NCI-H2081 (cell line): ENCODE measurements around the gene RB1.

Source experiments
- DNase-seq, 2 experiments: peaks; one replicate each; lab custom pipeline; 2025; lab: John Stamatoyannopoulos, UW

The RB1 gene

DNA sequence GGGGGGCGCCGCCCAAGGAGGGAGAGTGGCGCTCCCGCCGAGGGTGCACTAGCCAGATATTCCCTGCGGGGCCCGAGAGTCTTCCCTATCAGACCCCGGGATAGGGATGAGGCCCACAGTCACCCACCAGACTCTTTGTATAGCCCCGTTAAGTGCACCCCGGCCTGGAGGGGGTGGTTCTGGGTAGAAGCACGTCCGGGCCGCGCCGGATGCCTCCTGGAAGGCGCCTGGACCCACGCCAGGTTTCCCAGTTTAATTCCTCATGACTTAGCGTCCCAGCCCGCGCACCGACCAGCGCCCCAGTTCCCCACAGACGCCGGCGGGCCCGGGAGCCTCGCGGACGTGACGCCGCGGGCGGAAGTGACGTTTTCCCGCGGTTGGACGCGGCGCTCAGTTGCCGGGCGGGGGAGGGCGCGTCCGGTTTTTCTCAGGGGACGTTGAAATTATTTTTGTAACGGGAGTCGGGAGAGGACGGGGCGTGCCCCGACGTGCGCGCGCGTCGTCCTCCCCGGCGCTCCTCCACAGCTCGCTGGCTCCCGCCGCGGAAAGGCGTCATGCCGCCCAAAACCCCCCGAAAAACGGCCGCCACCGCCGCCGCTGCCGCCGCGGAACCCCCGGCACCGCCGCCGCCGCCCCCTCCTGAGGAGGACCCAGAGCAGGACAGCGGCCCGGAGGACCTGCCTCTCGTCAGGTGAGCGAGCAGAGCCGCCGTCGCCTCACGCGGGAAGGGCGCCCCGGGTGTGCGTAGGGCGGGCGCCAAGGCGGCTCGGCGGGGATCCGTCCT is at the start of gene RB1:
RB1 (plus strand) TSS at position 393 of the 784 bp plus-strand sequence; CDS start at position 555, 162 bp downstream.
- DNase-seq = peak; percentile 84

DNA sequence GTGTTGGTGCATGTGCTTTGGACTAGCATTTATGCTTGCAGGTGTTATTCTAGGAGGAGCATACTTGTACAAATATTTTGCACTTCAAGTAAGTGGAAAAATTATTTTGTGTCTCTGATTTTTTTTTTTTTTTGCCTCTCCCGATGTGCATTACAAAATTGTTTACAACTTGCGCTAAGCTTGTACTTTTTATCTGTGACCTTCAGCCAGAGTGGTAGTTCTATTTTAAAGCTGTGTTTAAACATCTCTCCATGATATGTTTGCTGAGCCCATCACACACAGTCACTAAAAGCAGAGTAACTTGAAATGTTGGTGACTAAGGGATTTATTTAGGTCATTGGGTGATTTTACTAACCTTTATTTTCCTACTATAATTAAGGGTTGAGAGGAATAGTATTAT is 49.7 kb upstream of the RB1 start:
- DNase-seq = peak in 1 of 2 experiments; percentile 16

DNA sequence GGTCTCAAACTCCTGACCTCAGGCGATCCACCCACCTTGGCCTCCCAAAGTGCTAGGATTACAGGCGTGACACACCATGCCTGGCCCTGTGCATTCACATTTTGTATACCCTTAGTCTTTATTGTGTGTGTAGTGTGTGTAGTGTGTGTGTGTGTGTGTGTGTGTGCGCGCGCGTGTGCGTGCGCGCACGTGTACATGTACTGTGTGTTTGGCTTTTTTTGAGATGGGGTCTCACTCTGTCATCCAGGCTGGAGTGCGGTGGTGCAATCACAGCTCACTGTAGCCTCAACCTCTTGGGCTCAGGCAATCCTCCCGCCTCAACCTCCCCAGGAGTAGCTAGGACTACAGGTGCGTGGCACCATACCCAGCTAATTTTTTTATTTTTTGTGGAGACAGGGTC is 48.5 kb upstream of the RB1 start:
- DNase-seq = no peak

DNA sequence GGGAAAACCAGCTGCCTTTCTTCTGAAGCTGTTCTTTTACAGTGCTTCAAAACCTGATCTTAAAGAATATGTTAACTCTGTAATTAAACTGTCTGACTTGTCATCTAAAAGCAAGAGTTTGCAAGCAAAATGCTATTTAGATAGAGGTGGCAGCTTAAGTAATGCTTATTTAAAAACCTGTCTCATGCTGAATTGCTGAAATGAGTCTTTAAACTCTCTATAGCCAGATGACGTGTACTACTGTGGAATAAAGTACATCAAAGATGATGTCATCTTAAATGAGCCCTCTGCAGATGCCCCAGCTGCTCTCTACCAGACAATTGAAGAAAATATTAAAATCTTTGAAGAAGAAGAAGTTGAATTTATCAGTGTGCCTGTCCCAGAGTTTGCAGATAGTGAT is 47.6 kb upstream of the RB1 start:
- no peak for DNase-seq

DNA sequence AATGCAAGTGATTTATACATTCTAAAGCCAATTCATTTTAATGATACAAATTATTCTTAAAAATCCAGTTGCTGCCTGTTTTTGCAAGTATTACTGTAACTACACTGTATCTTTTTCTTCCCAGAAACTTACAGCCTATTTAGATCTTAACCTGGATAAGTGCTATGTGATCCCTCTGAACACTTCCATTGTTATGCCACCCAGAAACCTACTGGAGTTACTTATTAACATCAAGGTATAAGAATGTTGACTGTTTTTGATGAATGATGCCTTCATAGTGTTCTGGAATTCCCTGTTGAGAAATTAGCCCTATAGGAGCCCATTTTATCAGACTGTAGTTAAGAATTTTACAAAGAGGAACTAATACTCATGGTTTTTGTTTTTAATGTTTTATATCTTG is 45.5 kb upstream of the RB1 start:
- no peak for DNase-seq

DNA sequence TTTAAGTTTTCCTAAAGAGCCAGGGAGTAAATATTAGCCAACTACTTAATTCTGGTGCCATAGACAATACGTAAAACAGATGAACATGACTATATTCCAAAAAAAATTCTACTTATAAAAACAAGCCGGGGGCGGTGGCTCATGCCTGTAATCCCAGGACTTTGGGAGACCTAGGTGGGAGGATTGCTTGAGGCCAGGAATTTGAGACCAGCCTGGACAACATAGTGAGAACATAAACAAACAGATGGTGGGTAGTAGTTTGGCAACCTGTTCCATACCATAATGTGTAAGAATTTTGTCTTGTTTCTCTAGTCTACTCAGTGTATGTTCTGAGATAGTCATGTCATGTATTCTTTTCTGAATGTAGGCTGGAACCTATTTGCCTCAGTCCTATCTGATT is 45.1 kb upstream of the RB1 start:
- DNase-seq = no peak

DNA sequence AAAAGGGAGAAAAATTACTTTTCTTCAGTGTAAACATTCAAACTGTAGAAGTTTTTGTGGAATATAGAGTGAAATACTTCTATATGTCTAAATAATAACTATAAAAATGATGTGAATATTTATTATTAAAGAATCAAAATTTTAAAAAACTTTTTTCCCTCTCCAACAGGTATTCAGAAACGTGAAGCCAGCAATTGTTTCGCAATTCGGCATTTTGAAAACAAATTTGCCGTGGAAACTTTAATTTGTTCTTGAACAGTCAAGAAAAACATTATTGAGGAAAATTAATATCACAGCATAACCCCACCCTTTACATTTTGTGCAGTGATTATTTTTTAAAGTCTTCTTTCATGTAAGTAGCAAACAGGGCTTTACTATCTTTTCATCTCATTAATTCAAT is 42.6 kb upstream of the RB1 start:
- no peak for DNase-seq

DNA sequence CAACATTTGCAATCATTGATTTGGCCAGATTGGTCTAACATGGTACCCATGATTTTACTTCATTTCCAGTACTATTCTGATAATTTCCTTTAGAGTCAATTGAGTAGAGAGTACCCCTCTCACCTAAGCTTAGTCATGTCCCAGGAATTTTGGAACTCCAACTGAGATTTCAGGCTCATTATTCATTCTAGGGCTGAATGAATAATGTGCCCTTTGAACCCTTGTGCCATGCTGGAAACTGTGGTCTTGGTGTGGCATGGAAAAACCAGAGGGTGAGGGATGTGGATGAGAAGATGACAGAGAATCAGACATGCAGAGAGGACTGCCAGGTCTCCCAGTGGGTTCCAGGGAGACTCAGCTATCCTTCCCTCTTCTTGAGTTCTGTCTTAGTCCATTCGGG is 40.4 kb upstream of the RB1 start:
- no peak for DNase-seq

DNA sequence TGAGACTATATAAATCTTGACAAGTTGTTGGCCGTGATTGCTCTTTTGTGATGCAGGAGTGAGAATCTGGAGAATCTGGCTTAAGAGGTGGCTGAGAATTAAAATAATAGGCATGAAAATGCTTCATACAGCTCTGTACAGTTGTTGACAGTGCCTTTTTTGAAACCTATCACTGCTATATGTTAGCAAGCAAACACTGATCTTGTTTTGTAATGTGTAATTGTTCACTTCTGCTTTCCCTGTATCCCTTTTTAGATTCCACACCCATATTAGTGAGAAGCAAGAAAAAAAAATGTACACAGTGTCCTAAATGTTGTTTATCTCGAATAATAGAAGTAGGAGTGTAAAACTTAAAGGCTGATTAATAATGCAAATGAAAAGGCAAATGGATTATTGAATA is 39.5 kb upstream of the RB1 start:
- DNase-seq = no peak

DNA sequence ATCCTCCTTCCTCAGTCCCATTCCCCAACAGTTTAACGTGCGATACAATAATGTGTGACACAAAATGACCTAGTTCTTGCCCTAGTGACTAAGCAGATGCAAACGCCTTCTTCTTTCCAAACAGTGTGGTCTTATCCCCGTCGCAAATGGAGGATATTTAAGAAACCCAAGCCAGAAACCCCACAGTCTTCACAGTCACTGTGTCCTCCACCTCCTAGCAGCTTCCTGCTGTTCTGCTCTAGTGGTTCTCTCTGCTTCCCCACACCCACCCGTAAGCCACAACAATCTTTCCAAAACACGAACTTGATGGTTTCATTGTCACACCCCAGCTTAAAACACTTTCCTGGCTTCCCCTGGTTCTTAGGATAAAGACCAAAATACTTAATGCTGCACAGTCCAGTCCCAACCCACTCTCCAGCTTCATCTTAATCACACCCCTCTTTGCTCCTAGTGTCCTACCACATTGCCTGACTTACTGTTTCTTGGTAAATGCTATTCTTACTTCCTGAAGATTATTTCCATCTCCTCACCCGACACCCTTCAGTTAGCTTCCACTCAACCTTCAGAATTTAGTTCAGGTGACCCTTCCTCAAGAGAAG is 38.2 kb upstream of the RB1 start:
- DNase-seq = no peak

DNA sequence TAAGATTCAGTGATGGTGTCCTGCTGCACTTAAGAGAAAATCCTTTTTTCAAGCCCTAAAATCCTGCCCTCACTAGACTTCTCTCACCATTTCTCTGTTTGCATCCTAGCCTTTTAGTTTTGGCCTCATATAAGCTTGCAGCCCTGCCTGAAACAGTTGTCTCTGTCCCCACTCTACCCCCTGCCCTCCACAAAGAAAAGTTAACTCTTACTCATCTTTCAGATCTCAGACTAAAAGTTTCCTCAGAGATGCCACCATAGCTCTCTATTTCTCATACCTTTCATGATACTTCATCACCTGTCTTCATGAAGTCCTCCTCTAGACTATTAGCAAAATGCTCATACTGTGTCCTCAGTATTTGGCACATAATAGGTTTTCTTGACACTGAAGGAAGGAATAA is 37.4 kb upstream of the RB1 start:
- no peak for DNase-seq

DNA sequence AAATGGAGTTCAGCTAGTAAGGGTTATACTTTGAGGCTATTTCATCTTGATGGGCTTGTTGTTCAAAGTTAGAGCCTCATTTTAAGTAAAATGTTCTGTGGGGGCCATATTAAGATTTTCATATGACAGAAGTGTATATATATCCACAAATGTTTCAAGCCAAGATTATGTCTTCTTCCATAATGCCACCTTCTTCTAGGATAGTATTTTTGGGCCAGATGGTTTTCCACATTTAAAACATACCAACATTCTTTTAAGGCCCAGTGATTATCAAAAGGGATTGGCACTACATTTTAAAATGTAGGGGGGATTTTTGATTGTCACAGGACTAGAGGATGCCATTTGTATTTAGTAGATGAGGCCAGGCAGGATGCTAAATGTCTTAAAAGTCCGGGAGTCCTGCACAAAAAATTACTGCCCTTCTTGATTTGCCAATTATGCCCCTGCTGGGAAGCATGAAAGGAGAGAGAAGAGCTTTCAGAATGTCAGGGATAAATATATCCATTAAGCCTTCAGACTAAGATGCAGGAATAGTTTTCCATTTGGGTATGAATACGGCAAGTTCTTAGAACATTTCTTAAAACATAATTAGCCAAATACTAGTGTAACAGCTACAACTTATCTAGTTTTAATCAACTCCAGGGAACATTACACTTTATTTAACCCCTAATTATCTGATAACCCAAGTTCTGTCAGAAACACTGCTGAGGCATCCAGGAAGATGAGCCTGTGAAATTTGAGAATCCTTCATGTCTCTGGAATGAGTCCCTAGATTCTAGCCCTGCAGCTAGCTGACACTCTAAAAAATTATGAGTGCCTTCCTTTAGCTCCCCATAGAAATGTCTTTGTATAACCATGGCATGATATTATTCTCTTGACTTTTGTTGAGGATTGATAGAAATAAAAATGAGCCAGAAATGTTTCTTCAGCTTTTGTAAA is 36.6 kb upstream of the RB1 start:
- no peak for DNase-seq

DNA sequence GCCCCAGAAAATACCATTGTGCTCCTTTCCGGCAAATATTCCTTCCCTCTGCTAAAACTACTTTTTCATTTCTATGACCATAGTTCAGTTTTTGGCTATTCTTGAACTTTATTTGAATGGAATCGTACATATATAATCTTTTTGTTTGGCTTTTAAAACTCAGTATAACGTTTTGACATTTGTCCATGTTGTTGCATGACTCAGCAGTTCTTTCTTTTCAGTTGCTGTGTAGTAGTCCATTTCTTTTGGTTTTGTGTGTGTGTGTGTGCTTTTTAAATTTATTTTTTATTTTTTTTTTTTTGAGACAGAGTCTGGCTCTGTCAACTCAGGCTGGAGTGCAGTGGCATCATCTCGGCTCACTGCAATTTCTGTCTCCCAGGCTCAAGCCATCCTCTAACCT is 35.5 kb upstream of the RB1 start:
- DNase-seq = no peak

DNA sequence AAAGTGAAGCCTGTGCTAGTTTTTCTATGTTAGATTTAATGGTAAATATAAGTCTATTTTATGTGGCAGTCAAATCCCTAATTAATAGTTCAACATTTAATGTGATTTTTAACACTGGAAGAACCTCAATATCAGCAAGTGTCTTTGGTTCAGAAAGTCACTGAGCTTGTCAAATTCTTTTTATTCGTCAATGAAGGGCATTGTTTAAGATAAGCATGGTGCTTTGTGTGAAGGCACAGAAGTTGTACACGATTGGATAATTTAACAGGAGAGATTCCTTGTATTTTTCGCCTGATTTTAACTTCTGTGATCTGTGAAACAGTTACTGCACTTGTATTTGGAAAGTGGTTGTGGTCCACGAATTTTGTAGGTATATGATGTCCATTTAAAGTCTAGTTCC is 30.2 kb upstream of the RB1 start:
- DNase-seq = no peak

DNA sequence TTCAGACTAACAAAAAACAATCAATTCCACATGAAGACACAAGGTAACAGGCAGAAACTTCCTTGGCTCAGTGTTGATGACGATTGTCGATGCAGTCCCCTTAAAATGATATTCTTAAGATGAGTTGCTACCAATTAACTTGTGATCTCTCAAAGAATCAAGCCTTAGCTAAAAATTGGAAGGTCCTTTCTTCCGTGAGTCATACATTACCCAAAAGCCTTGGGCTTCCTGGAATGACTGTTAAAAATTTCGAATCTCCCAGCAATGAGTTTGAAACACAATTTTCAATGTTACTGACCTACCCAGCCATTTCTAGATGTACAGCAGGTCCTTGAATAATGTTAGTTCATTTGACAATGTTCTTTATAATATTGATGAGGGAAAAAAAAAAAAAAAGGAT is 28.0 kb upstream of the RB1 start:
- no peak for DNase-seq

DNA sequence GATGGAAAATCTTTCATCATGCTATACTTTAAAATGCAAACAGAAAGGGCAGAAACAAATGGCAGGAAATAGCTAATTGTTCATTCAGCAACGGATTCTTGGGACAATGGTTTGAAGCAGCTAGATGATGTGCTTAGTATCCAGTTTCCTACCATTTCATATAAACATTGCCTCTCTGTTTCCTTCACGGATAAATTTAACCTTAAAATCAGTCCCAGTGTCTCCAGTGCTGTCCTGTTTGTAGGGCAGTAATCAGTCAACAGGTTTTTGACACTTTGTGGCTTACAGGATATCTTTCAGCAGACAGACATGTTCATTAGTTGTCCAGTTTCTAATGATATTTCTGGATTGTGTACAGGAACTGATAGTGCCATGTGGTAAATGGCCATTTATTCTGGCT is 24.7 kb upstream of the RB1 start:
- peak in 1 of 2 experiments; percentile 50 for DNase-seq

DNA sequence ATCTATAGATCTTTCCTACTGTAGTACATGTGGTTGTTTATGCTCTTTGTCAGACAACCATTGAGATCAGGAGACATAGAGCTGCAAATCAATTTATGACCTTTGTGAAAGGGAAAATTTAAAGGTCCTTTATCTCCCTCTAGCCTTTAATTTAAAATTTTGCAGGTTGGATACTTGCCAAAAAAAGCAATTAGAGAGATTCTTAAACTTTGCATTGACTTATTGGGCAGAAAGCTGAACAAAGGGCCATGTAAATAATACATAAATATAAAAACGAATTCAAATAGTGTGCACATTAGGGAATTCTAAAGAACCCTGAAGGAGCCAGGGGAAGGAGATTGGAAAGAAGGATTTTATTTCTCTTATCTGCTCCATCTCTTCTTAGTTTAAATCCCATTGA is 22.0 kb upstream of the RB1 start:
- DNase-seq = no peak

DNA sequence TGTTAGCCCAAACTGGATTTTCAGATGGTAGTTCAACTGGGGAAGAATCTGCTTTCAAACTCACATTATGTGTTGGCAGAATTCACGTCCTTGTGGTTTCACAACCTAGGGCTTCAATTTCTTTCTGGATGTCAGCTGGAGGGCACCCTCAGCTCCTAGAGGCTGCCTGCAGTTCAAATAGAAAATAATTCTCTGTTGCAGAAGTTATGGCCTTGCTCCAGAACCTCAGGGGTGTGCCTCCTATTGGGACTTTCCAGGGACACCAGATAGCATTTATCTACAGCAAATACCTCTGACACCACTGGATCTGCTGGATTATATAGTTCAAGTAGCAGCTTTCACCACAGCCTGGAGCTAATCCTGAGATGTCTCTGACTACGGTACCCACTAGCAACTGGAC is 11.8 kb upstream of the RB1 start:
- no peak for DNase-seq

DNA sequence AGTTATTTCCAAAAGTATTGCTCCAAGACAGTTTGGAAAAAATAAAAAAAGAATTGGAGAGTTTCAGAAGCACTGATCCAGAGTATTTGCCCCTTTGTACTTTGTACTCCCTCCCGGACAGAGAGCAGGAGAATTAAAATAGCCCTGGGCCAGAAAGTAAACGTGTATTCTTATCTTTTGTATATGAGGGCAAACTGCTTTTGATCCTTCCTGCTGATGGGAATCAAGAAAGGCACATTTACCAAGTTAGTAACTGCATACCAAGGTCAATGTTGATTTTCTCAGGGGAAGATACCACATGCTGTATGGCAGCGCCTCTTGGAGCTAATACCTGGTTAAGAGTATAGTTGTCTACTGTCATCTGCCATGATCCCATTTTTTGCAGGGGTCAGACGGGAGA is 10.9 kb upstream of the RB1 start:
- no peak for DNase-seq

DNA sequence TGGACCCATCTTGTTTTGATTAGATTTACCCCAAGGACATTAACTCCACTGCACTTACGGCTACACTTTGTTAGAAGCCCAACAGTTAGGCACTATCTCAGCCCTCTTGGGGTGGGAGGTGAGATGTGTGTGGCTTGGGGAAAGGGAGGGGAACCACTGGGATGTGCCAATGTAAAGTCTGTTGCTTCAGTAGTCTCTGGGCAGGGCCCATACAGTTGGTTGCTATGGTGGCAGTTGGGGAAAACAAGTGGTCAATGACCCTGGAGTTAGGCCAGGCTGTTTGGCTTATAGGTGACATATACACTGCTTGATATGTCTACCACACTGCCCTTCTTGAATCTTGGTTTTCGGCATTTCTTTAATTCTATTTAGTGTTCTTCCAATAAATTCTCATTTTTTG is 8.9 kb upstream of the RB1 start:
- DNase-seq = no peak

DNA sequence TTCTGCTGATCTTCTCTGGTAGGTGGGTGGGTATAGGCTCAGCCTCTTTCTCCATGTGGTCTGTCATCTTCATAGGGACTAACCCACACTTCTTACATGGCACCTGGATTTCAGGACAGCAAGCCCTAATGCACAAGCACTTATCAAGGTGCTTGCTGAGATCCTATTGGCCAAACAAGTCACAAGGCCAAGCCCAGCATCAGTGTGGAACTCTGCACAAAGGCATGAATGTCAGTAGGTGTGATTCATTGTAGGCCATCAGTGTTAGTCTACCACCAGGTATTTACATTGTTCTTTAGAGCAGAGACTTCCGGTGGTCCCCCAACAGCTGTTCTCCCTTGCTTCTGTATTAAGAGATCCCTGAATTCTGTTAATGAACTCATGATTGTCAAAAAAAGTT is 8.3 kb upstream of the RB1 start:
- DNase-seq = no peak

DNA sequence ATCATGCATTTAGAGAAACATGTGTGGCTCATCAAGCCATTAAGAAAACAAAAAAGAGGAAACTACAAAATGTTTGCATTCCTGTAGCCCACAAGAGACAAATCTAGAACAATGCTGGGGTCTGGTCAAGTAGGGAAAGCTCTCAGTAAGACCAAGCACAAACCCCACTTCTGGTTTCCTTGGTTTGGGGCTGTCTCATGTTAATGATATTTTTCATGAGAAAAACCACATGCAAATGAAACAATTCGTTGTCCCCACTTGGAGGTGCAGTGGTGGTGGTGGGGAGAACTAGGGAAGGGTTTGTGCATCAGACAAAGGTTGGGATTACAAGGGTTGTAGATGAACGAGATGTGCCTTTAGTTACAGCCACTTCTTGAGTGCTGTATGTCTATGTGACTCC is 7.0 kb upstream of the RB1 start:
- DNase-seq = no peak
